Peyer's patch (tissue), 4 donors: ENCODE results near the gene HOXA5. TPM values are rescaled to one million over a fixed set of nuclear protein-coding genes. Genes with fewer than 3 reads are reported as not detected.

Experiments
- DNase-seq, 3 donors: peaks; one replicate each; pipeline ENCODE4 v3.0.0-alpha.2; 2017 to 2019
- H3K27ac ChIP-seq, 4 donors: fragments of 200-600 bp; sonication (generic); one replicate each; pipeline ENCODE4 v1.5.1; 2016 to 2019
- H3K27me3 ChIP-seq, 2 donors: fragments of 200-600 bp; sonication (generic); one replicate each; pipeline ENCODE4 v1.5.1; 2019
- H3K36me3 ChIP-seq, 3 donors: fragments of 200-600 bp; sonication (generic); one replicate each; pipeline ENCODE4 v1.5.1; 2016 to 2019
- H3K4me1 ChIP-seq, 4 donors: fragments of 200-600 bp; sonication (generic); one replicate each; pipeline ENCODE4 v1.5.1; 2016 to 2019
- H3K4me3 ChIP-seq, 4 donors: fragments of 200-600 bp; sonication (generic); 1 replicate in 3 of 4; 2 replicates in 1 of 4; pipeline ENCODE4 v1.5.1; 2016 to 2019; ENCODE audit warnings: mild to moderate bottlenecking in 1 of 4
- H3K9me3 ChIP-seq, 4 donors: fragments of 200-600 bp; sonication (generic); one replicate each; pipeline ENCODE4 v1.5.1; 2016 to 2019; ENCODE audit warnings: mild to moderate bottlenecking in 1 of 4
- POLR2A ChIP-seq, 2 donors: fragments of 450-650 bp; IDR thresholded peaks; one replicate each; pipeline ENCODE4 v1.5.1; 2017; ENCODE audit warnings: antibody characterized with exemption in 2 of 2, mild to moderate bottlenecking in 2 of 2, moderate library complexity in 2 of 2
- total RNA-seq, 4 donors: library from RNA; depleted of rRNA; stranded (reverse); fragments of >200 nt; gene quantifications; one replicate each; pipeline ENCODE4 v1.1.0, GENCODE V29; 2016
- TF ChIP-seq, protein P1 (sequence below), 6 experiments: fragments of 450-650 bp in 4 of 6; fragments of 200-600 bp in 2 of 6; sonication (generic) in 1 of 6; IDR thresholded peaks; one replicate each; pipeline ENCODE4 v1.5.1; 2017 to 2019; ENCODE audit warnings: antibody characterized with exemption in 6 of 6, mild to moderate bottlenecking in 3 of 6, moderate library complexity in 1 of 6

HOXA5 gene
- total RNA-seq, 4 donors from 2014 or later = 8.3 to 24.3 (median 20.1) TPM

DNA sequence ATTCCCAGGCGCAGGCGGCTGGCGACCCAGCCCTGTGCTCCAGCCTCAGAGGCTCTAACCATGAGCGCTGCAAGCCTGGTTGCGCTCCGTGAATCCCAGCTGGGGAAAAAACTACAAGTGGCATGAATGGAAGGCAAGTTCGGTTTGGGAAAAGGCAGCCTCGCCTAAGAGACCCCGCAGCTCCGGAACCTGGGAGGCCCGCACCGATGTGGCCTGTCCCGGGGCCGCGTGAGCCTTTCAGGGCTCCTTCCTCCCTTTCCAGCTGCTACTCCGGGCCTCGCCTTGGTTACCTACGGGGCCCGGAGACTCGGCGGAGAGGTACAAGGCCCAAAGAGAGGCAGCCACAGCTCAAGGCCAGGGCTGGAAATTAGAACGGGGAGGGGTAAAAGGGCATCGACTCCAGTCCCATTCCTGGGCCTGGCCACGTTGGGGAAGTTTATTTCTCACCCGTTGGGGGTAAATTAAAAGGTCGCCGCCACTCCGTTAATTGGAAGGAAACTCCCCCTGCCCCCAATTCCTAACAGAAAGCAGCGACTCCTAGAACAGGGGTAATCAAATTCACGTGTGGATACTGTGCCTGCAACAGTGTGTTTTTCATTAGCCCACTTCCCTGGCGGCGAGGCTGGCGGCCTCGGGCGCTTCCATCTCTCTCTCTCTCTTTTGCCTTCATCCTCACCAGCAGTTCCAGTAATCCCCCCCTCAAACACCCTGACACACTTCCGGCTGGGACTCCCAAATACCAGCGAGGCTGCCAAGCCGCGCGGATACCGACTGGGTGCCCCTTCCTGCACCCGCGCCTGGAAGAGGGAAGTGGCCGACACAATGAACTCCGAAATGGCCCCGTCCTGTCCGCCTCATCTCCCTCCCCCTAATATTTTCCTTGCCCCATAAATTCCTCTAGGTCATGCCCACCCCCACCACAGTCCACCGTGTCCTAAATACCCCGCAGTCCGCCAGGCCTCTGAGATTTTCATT is 23.3 kb upstream of the HOXA5 start:
- Histone ChIP-seq H3K27ac (peak overlapping the region; percentile 57 to 89 (median 77)), H3K4me1 (peaks cover 0 to 15% (median 4%) of the 10 kb centered on the region in 4 donors), H3K9me3 (peaks cover 0 to 13% (median 0%) of the 10 kb centered on the region in 4 donors), H3K36me3 (no peaks in the 10 kb centered on the region), H3K27me3 (peaks cover 0 to 18% of the 10 kb centered on the region in 2 donors), H3K4me3 (peak overlapping the region; percentile 9 to 81 (median 58))
- DNase-seq = peak in 1 of 3 donors; percentile 69
- no peak for TF ChIP-seq POLR2A (IDR thresholded peaks at IDR 0.05)
- TF ChIP-seq, protein P1, sequence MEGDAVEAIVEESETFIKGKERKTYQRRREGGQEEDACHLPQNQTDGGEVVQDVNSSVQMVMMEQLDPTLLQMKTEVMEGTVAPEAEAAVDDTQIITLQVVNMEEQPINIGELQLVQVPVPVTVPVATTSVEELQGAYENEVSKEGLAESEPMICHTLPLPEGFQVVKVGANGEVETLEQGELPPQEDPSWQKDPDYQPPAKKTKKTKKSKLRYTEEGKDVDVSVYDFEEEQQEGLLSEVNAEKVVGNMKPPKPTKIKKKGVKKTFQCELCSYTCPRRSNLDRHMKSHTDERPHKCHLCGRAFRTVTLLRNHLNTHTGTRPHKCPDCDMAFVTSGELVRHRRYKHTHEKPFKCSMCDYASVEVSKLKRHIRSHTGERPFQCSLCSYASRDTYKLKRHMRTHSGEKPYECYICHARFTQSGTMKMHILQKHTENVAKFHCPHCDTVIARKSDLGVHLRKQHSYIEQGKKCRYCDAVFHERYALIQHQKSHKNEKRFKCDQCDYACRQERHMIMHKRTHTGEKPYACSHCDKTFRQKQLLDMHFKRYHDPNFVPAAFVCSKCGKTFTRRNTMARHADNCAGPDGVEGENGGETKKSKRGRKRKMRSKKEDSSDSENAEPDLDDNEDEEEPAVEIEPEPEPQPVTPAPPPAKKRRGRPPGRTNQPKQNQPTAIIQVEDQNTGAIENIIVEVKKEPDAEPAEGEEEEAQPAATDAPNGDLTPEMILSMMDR (IDR thresholded peaks at IDR 0.05) = no peak

DNA sequence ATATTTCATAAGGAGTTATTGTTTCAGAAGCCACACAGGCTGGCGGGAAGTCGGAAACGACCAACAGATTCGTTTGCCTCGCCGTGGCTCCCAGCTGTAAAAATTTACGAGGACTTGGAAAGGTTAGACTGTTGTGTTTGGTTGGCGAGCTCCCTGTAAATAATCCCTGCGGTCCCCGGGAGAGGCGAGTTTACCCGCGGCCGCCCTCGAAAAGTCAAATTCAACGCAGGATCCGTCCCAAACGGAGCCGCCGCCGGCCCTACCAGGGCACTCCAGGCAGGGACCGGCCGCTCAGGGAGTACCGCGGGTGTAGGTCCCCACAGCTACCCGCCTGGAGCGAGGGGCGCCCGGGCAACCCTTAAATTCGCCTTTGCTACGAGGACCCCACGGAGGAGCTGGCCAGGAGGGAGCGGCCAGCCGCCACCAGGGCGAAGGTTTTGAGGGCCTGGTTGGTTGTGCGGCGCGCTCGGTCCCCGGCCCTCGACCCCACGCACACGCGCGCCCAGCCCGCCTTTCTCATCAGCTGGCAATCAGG is 22.6 kb upstream of the HOXA5 start:
- Histone ChIP-seq H3K27ac (peak overlapping the region; percentile 57 to 89 (median 77)), H3K4me1 (peaks cover 0 to 23% (median 6%) of the 10 kb centered on the region in 4 donors)
- peak in 1 of 3 donors; percentile 70 for DNase-seq

DNA sequence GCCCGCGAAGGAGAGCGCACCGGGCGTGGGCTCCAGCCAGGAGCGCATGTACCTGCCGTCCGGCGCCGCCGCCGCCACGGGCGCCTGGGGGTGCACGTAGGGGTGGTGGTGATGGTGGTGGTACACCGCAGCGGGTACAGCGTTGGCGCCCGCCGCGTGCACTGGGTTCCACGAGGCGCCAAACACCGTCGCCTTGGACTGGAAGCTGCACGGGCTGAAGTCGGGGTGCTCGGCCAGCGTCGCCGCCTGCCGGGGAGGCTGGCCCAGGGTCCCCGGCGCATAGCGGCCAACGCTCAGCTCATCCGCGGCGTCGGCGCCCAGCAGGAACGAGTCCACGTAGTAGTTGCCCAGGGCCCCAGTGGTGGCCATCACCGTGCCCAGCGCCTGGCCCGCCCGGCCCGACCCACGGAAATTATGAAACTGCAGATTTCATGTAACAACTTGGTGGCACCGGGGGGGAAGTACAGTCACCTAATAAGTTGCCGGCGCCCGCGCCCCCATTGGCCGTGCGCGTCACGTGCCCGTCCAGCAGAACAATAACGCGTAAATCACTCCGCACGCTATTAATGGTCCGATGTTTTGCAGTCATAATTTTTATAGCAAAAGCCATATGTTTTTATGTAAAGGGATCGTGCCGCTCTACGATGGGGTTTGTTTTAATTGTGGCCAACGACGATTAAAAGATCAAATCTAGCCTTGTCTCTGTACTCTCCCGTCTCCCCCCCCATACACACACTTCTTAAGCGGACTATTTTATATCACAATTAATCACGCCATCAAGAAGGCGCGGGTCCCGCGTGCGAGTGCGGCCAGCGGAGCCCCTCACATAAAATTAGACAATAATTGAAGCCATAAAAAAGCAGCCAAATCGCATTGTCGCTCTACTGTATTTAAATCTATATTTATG is 21.9 kb upstream of the HOXA5 start, which contains the start of gene HOXA9:
HOXA9 (minus strand) TSS at position 449 of the 907 bp plus-strand sequence; CDS start at position 369, 80 bp downstream.
- Histone ChIP-seq H3K27ac (peak within 1 kb of the TSS; percentile 57 to 89 (median 77)), H3K4me3 (peak within 1 kb of the TSS; percentile 32 to 81 (median 58))

More for the DNA sequence above, 22.6 kb upstream of the HOXA5 start:
- H3K36me3 ChIP-seq = no peaks in the 10 kb centered on the region
- peak overlapping the region; percentile 9 to 81 (median 58) for H3K4me3 ChIP-seq
- H3K9me3 ChIP-seq = peaks cover 0 to 13% (median 0%) of the 10 kb centered on the region in 4 donors
- TF ChIP-seq POLR2A (IDR thresholded peaks at IDR 0.05) = no peak
- TF ChIP-seq, protein P1 (IDR thresholded peaks at IDR 0.05) = no peak
- H3K27me3 ChIP-seq = peaks cover 0 to 18% of the 10 kb centered on the region in 2 donors

DNA sequence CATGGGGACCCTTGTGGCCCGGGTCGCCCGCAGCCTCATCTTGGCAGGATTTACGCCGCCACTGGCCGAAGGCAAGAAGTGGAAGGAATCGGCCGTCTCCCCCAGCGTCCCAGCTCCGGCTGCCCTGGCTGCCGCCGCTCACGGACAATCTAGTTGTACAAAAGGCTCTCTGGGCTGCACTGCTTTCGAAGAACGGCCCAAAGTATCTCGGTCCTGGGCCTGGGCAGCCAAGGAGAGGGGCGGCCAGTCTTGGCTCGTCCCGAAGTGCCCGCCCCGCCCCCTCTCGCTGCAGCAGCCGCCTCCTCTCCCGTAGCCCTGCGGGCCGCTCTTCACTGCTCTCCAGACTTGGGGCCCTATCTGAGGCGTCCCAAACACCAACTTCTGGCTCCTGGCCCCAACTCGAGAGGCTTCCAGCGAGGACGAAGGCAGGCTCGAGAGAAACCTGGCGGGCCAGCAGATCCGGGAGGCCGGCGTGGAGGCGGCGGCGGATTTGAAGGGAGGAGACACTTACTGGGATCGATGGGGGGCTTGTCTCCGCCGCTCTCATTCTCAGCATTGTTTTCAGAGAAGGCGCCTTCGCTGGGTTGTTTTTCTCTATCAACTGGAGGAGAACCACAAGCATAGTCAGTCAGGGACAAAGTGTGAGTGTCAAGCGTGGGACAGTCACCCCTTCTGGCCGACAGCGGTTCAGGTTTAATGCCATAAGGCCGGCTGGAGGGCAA is 21.0 kb upstream of the HOXA5 start:
- Histone ChIP-seq H3K4me1 (peaks cover 0 to 31% (median 9%) of the 10 kb centered on the region in 4 donors), H3K4me3 (peak overlapping the region; percentile 32 to 81 (median 58)), H3K27ac (peak overlapping the region; percentile 57 to 89 (median 77)), H3K9me3 (peaks cover 0 to 13% (median 0%) of the 10 kb centered on the region in 4 donors), H3K36me3 (no peaks in the 10 kb centered on the region), H3K27me3 (peaks cover 0 to 12% of the 10 kb centered on the region in 2 donors)
- peak in 2 of 3 donors; percentile 66 to 82 for DNase-seq
- TF ChIP-seq POLR2A (IDR thresholded peaks at IDR 0.05) = no peak
- TF ChIP-seq, protein P1 (IDR thresholded peaks at IDR 0.05) = peak in 3 of 6 experiments; percentile 6 to 31 (median 30)

More for the DNA sequence above, 21.9 kb upstream of the HOXA5 start, which contains the start of gene HOXA9:
- Histone ChIP-seq H3K4me1 (peaks cover 0 to 27% (median 9%) of the 10 kb centered on the region in 4 donors), H3K9me3 (peaks cover 0 to 13% (median 0%) of the 10 kb centered on the region in 4 donors), H3K36me3 (no peaks in the 10 kb centered on the region), H3K27me3 (peaks cover 0 to 18% of the 10 kb centered on the region in 2 donors)
- TF ChIP-seq, protein P1 (IDR thresholded peaks at IDR 0.05) = peak in 2 of 6 experiments; percentile 23 to 28
- peak; percentile 68 to 86 for TF ChIP-seq POLR2A (IDR thresholded peaks at IDR 0.05)
- peak; percentile 48 to 94 (median 91) for DNase-seq
